Muscle layer of colon (tissue), 2 donors: ENCODE results near the gene AGPAT1.
"Not testable (repeated sequence)": the region's sequence is repeated elsewhere in the genome, so short reads cannot be mapped to it uniquely, and the experiment has no call there.

Experiments
- H3K27ac ChIP-seq: one replicate; pipeline ENCODE4 v1.7.0; 2013; ENCODE audit warnings: low read depth, mild to moderate bottlenecking, low read length, moderate library complexity
- H3K27me3 ChIP-seq, 2 donors: one replicate each; pipeline ENCODE4 v1.7.0; 2013; ENCODE audit warnings: low read length in 2 of 2, mild to moderate bottlenecking in 2 of 2; ENCODE audit not compliant: insufficient read depth in 2 of 2, control insufficient read depth in 1 of 2
- H3K36me3 ChIP-seq: one replicate; pipeline ENCODE4 v1.7.0; 2013; ENCODE audit warnings: mild to moderate bottlenecking, low read length; ENCODE audit not compliant: insufficient read depth
- H3K4me1 ChIP-seq: one replicate; pipeline ENCODE4 v1.7.0; 2013; ENCODE audit warnings: mild to moderate bottlenecking, low read length; ENCODE audit not compliant: insufficient read depth
- H3K4me3 ChIP-seq, 2 donors: one replicate each; pipeline ENCODE4 v1.7.0; 2013; ENCODE audit warnings: low read length in 2 of 2, low read depth in 1 of 2, mild to moderate bottlenecking in 1 of 2, moderate library complexity in 1 of 2
- H3K9ac ChIP-seq: one replicate; pipeline ENCODE4 v1.7.0; 2013; ENCODE audit warnings: low read length
- H3K9me3 ChIP-seq: one replicate; pipeline ENCODE4 v1.7.0; 2013; ENCODE audit warnings: mild to moderate bottlenecking, low read length
- donor health status: abdominal sarcoma.
- donor health status: Adenocarcinoma of cecum.

Gene AGPAT1

DNA sequence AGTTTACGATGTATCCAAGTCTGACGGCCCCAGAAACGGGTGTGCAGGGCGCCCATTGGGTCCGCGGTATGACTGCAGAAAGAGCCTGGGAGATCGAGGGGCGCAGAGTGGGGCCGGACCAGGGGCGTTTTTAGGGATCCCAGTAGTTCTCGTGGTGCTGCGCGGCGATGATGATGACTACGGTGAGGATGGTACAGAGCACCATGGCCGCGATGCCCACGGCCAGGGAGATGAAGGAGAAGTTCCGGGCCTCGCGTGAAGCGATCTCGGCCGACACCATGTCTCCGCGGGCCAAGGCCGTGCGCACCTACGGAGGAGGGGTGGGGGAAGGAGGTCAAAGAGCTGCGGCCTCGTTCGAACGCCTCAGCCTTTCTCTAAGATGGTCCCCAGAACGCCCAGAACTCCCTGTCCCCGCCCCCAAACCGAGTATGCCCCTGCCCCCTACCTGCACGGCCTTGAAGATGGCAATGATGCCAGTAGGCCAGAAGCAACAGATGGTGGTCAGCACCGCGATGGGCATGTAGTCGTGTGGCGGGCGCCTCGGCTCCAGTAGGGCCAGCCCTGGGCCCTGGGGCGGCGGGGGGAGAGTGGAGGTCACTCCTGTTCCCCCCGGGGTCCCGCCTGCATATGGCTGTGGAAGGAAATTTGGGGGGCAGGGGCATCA lies 26.7 kb downstream of the AGPAT1 start:
- H3K27me3 ChIP-seq, result no peaks in the 10 kb centered on the region
- H3K4me1 ChIP-seq, result peaks cover 23% of the 10 kb centered on the region
- no peak overlapping the region for H3K27ac ChIP-seq
- no peaks in the 10 kb centered on the region for H3K9me3 ChIP-seq
- no peak overlapping the region for H3K4me3 ChIP-seq
- no peak overlapping the region for H3K9ac ChIP-seq
- no peaks in the 10 kb centered on the region for H3K36me3 ChIP-seq

- Histone ChIP-seq H3K9me3 (no peaks in the 10 kb centered on the region), H3K27me3 (no peaks in the 10 kb centered on the region), H3K4me3 (no peak overlapping the region), H3K9ac (no peak overlapping the region), H3K27ac (no peak overlapping the region), H3K36me3 (no peaks in the 10 kb centered on the region), H3K4me1 (peaks cover 23% of the 10 kb centered on the region)
These were observed 27.4 kb downstream of the AGPAT1 start for GRCh38 chr6:32148289-32149091.

- H3K36me3 ChIP-seq, result no peaks in the 10 kb centered on the region
- peaks cover 16% of the 10 kb centered on the region for H3K4me1 ChIP-seq
- H3K4me3 ChIP-seq, result no peak overlapping the region
- no peaks in the 10 kb centered on the region for H3K9me3 ChIP-seq
- H3K27me3 ChIP-seq, result no peaks in the 10 kb centered on the region
- no peak overlapping the region for H3K9ac ChIP-seq
- H3K27ac ChIP-seq, result no peak overlapping the region
These were observed 28.3 kb downstream of the AGPAT1 start for GRCh38 chr6:32147401-32148132.

DNA sequence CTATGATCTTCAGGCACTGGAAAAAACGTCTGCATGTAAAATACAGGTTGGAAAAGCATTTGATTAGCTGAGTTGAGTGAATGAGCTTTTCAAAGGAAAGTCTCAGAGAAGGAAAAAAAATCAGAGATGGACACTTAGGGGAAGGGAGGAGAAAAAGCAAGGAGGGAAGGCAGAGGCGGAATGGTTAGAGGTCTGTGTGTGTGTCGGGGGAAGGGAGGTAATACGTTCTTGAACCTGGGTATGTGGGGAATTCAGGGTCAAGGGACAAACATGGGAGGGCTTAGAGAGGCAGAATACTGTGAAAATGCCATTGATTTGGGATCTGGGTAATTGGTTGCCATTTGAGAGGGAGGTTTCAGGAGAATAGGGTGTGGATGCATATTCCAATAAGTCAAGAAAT lies 29.2 kb downstream of the AGPAT1 start:
- Histone ChIP-seq H3K4me3 (no peak overlapping the region), H3K4me1 (peaks cover 10% of the 10 kb centered on the region), H3K9me3 (no peaks in the 10 kb centered on the region), H3K27ac (no peak overlapping the region), H3K9ac (no peak overlapping the region), H3K27me3 (no peaks in the 10 kb centered on the region), H3K36me3 (no peaks in the 10 kb centered on the region)

DNA sequence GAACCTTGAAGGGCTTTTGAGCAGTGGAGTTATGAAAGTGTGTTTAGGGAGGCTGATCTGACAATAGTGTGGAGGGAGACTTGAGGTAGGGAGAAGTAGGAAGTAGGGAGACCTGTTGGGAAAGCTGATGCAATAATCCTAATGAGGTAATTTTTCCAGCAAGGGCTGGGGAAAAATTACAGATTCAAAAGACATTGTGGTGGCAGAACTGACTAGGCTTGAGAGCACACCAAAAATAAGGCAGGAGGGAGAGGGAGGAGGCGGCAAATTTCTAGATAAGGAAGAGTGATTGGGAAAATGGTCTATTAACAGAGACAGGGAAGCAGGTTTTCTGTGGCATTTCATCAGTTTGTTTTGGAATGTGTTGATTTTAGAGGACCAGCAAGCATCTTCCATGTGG lies 29.6 kb downstream of the AGPAT1 start:
- no peaks in the 10 kb centered on the region for H3K9me3 ChIP-seq
- H3K4me3 ChIP-seq, result no peak overlapping the region
- H3K36me3 ChIP-seq, result no peaks in the 10 kb centered on the region
- no peaks in the 10 kb centered on the region for H3K27me3 ChIP-seq
- no peak overlapping the region for H3K9ac ChIP-seq
- H3K4me1 ChIP-seq, result peaks cover 7% of the 10 kb centered on the region
- no peak overlapping the region for H3K27ac ChIP-seq

DNA sequence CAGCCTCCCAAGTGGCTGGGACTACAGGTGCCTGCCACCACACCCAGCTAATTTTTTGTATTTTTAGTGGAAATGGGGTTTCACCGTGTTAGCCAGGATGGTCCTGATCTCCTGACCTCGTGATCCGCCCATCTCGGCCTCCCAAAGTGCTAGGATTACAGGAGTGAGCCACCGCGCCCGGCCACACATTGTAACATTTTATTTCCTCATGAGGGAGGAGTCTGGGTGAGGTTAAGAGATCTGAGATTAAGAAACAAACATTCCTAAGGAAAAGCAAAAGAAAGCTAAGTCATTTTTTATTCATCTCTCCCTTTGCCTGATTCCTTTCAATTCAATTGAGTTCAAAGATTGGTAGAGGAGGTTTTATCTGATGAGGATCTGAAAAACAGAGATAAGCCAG lies 31.6 kb downstream of the AGPAT1 start:
- H3K36me3 ChIP-seq, H3K9ac ChIP-seq, H3K4me3 ChIP-seq, H3K4me1 ChIP-seq, H3K27ac ChIP-seq, H3K27me3 ChIP-seq, H3K9me3 ChIP-seq: not testable (repeated sequence)

DNA sequence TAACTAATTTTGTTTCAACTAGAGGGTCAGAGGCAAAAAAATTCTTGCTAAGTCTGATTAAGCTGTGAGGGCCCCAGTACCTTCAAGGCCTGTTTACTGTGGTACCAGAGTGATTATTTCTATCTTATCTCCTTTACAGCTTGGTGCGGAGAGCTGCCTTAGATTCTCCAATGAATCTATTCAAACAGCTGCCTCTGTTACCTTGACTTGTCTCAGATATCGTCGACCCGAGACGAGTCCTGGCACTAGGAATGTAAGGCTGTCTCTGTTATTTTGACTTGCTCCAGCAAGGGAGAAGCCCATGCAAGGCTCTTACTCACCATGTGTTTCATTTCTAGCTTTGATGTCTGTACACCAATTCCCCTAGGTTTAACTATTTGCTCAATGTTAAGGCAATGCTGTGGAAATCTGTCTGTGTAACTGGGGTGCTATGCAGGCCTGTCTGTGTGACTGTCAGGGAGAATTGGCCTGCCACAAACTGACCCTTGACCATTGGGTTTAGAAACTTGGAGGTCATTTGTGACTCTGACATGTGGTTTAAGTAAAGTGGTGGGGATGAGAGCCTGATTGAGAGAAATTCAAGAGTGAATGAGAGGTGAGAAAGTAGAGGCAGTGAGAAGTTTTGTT lies 35.4 kb downstream of the AGPAT1 start:
- H3K4me3 ChIP-seq, result no peak overlapping the region
- H3K9me3 ChIP-seq, result no peaks in the 10 kb centered on the region
- no peaks in the 10 kb centered on the region for H3K27me3 ChIP-seq
- no peaks in the 10 kb centered on the region for H3K4me1 ChIP-seq
- H3K27ac ChIP-seq, result no peak overlapping the region
- H3K36me3 ChIP-seq, result no peaks in the 10 kb centered on the region
- no peak overlapping the region for H3K9ac ChIP-seq

DNA sequence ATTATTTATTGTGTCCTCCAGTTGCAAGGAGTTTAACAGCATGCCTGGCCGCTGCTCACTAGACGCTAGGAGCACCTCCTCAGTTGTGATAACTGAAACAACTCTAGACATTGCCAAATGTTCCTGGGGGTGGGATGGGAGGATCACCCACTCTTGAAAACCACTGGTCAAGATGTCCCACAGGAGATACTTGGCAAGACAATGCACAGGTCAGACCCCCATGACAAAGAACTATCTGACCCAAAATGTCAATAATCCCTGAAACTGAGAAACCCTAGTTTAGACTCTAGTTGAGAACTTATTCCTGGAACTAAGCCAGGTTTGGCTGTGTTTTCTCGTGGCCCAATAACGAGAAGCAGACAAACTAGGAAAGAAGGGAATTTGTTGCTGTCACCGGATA lies 36.3 kb downstream of the AGPAT1 start:
- H3K36me3 ChIP-seq, result no peaks in the 10 kb centered on the region
- no peaks in the 10 kb centered on the region for H3K4me1 ChIP-seq
- no peak overlapping the region for H3K27ac ChIP-seq
- no peaks in the 10 kb centered on the region for H3K27me3 ChIP-seq
- no peaks in the 10 kb centered on the region for H3K9me3 ChIP-seq
- no peak overlapping the region for H3K9ac ChIP-seq
- H3K4me3 ChIP-seq, result no peak overlapping the region

- H3K36me3 ChIP-seq, result no peaks in the 10 kb centered on the region
- no peaks in the 10 kb centered on the region for H3K27me3 ChIP-seq
- H3K27ac ChIP-seq, result no peak overlapping the region
- H3K9me3 ChIP-seq, result no peaks in the 10 kb centered on the region
- no peak overlapping the region for H3K4me3 ChIP-seq
- H3K4me1 ChIP-seq, result no peaks in the 10 kb centered on the region
- no peak overlapping the region for H3K9ac ChIP-seq
These were observed 38.4 kb downstream of the AGPAT1 start for GRCh38 chr6:32137454-32137853.

DNA sequence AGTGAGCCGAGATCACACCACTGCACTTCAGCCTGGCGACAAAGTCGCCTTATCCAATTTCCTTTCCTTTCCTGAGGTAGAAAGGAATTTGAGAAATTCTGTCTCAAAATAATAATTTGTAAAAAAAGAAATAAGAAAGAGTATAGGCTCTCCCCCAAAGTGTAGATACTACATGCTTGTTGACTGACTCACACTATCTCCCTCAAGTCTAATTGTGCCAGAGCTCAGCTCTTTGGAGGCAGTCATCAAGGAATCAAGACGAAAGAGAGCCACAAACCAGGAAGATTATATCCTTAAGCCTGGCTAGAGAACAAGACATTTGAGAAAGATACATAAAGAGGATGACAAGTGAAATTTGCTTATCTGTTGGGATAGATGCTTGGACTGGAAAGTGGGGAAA lies 42.1 kb downstream of the AGPAT1 start:
- no peak overlapping the region for H3K4me3 ChIP-seq

GRCh38 chr6:32132110-32132509 lies 43.8 kb downstream of the AGPAT1 start:
- Histone ChIP-seq H3K9me3 (no peaks in the 10 kb centered on the region), H3K27ac (no peak overlapping the region), H3K4me3 (no peak overlapping the region)

More for the DNA sequence above, 42.1 kb downstream of the AGPAT1 start:
- Histone ChIP-seq H3K27me3 (no peaks in the 10 kb centered on the region), H3K9me3 (no peaks in the 10 kb centered on the region), H3K36me3 (no peaks in the 10 kb centered on the region), H3K9ac (no peak overlapping the region), H3K4me1 (peaks cover 9% of the 10 kb centered on the region), H3K27ac (no peak overlapping the region)

More at GRCh38 chr6:32132110-32132509, 43.8 kb downstream of the AGPAT1 start:
- Histone ChIP-seq H3K27me3 (no peaks in the 10 kb centered on the region), H3K4me1 (peaks cover 19% of the 10 kb centered on the region), H3K36me3 (no peaks in the 10 kb centered on the region), H3K9ac (no peak overlapping the region)
